GM19395 (cell line): Measurements from ENCODE around the gene DPH1.
A peak's percentile ranks its signal among the peaks of the same experiment; 100 is the strongest.

Experiments used
- ATAC-seq: cut with Tn5 transposase; IDR thresholded peaks from one replicate; pipeline ENCODE4 v1.9.1; 2021; ENCODE audit warnings: mild to moderate bottlenecking, moderate library complexity; ENCODE audit not compliant: unreplicated experiment

Gene DPH1

DNA sequence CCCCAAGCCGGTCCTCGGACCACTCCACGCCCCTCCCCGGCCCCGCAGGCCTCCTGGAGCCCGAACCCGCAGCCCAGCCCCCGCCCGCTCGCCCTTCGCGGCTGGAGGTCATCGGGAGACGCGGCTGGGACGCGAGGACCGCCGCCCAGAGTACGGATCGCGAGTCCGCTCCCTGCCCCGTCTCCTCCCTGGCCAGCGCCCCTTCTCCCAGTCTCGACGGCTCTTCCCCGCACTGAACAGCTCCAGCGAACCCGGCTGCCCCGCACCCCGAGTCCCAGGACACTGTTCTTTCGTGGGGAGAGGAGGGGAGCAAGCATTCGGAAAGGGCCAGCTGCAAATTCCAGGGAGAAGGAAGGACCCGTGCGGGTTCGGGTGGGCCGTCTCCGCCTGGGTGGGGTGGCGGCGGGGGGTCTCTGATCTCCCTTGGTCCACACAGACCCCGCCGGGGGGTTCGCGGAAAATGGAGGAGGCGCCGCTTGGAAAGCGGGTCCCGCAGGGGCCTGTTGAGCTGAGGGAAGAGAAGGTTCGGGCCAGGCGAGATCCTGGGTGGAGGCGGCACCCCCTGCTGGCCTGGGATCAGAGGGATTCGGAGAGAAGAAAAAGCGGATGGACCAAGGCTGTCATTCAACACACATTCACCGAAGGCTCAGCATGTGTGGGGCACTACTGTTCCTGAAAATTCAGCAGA is 4.2 kb upstream of the DPH1 start:
- ATAC-seq: no peak

DNA sequence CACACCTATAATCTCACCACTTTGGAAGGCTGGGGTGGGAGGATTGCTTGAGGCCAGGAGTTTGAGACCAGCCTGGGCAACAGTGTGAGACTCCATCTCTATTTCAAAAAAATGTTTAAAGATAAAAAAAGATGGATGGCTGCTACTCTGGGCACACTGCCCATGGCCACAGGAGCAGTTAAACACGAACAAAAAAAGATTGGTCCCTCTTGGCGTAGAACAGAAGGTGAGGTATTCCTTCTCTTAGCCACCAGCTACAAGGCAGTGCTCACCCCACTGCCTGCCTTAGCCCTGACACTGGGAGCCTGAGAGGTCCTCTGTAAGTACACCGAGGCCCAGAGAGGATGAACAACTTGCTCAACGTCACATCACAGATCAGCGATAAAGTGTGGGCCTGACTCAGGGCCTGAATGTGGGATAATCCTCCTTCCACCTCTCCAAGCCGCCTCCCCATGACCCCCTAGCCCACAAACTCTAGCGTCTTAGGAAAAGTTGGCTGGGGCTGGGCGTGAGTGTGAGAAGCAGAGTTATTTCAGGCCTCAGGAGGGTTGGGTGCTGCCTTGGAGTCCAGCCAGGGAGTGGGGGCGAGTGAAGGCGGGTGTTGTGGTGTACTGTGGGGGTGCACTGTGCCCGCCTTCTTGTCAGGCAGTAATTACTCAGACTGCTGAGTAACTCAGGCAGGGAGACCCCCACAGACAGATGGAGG is 2.3 kb upstream of the DPH1 start:
- ATAC-seq: no peak

DNA sequence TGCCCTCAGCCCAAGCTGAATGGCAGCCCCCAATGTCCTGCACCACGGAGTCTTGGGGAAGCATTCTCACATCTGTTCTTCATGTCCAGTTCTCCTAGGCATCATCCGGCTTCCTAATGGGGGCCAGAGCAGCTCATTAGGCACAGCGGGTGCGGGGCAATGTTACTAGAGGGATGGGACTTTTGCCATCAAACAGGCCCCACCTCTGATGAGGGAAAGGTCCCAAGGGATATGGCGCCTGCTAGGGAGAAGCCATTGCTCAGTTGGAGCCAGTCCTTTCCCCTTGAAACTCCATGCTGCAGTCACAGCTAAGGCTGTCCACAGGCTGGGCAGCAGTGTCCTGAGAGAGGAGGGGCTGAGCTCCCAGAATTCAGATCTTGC is 1.7 kb upstream of the DPH1 start:
- ATAC-seq: no peak

DNA sequence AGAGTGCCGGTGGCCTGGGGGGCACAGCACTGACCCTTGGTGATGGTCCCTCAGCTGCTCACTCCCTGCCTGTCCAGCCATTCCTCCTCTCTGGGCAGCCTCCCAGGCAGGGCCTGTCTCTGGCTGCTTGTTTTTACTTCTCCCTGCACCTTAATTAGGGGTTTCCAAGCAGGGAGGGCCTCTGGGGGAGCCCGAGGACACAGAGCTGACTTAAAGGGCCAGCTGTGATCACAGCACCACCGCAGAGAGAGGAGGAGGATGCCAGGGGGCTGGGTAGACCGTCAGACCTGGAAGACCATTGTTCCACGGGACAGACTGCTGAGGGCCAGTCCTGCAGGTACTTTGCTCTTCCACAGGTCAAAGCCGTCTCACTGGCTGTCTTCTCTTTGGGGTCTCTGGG is 1.2 kb upstream of the DPH1 start:
- ATAC-seq: no peak

DNA sequence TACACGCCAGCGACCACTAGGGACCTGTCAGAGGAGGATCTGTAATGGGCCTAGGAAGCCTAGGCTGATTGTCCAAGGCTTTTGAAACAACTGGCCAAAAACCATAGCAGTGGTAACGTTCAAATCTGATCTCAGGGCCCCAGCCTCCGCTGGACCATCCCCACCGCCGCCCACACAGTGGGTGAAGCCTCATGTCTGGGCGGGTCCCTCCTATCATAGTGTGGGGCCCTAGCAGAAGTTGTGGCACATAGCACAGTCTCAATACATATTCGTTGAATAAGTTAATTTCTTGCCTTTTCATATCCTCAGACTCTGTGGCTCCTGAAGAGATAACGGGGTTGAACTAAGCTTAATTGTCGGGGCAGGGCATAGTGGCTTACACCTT is 818 bp downstream of the DPH1 start:
- no peak for ATAC-seq

DNA sequence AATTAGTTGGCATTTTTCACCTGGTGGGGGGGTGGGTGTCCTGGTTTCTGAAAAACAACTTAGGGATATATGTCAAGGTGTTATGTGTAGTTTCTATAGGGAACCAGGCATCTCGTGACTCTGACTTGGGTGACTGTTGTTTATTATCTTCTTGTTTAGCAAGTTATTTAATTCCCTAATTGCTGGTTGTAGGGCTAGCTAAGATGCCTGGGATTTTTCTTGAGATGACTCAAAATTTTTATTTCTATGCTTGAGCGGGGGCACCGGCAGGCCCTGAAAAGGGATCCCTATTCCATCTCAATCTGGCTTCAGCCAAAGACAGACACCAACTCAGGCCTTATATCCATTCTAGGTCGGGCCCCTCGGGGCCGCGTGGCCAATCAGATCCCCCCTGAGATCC is 3.2 kb downstream of the DPH1 start:
- ATAC-seq: no peak

DNA sequence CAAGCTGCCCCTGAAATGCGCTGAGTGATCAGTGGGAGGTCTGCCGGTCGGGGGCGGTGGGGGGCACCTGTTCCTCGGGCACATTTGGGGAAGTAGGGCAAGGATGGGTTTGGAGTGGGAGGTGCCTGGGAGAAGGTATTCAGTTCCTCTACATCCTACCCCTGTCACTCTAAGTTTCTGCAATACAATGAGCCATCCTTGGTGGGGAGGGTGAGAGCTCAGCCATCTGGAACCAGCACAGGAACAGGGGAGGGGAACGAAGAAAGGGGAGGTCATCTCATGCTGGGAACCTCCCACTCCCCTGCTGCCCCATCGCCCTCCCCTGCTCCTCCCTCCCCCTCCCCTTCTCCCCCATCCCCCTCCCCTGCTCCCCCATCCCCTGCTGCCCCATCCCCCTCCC is 4.2 kb downstream of the DPH1 start:
- no peak for ATAC-seq

DNA sequence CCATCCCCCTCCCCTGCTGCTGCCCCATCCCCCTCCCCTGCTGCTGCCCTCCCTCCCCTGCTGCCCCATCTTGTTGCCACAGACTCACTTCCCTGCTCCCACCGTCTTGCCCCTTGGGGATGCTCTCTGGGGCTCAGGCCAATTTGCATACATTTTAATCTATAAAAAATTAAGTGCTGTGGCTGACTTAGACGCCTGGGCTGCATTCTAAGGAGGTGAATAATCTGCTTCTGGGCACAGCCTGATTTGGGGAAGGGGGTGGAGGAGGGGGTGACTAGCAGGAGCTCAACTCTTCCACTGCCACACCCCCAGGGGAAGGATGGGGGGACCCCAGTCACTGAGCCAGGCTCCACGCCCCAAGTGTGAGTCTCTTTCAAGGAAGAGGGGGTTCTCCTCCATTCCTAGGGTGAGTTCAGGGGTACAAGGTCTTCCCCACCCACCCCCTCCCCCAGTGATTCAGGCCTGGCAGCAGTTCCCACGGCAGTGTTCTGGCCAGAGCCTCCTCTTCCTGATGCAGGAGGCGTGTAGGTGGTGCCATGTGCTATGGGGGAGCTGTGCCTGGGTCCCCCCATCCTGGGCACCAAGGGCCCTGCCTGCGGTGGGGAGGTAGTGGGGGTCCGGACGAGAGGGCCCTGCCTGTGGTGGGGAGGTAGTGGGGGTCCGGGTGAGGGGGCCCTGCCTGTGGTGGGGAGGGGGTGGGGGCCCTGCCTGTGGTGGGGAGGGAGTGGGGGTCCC is 5.0 kb downstream of the DPH1 start:
- ATAC-seq: no peak

DNA sequence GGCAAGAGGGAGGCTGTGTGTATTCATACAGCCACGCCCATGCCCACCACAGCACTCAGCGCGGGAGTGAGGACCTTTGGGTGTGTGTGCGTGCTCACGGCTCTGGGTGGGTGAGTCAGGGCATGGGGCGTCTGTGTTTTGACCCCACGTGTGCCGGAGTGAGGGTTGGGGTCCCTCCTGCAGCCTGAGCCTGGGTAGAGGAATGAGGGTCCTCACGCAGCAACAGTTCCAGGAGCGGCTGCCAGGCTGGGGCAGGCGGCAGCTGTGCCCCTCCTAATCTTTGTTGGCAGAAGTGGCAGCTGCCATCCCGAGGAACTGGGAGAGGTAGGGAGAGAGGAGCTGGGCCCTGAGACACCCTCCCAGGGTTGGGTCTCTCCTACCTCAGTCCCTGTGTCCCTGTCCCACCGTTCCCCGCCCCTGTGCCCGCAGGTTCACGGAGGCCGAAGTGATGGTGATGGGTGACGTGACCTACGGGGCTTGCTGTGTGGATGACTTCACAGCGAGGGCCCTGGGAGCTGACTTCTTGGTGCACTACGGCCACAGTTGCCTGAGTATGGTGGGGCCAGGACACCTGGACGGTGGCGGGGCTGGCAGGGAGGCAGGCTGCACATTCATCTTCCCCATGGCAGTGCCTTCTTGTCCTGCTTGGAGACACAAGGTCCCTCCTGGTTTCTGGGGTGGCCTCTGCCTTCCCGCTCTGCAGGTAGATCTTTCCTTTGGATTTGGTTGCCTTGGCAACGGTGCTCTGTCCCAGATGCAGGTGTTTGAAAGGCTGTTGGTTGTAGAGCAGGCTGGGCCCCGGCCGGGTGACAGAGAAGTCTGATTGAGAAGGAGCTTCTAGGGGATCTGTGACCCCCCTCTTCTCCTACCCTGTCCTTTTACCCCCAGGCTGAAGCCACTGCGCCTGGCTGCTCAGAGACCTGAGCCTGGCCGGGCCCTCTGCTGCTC is 5.9 kb downstream of the DPH1 start:
- ATAC-seq: no peak

DNA sequence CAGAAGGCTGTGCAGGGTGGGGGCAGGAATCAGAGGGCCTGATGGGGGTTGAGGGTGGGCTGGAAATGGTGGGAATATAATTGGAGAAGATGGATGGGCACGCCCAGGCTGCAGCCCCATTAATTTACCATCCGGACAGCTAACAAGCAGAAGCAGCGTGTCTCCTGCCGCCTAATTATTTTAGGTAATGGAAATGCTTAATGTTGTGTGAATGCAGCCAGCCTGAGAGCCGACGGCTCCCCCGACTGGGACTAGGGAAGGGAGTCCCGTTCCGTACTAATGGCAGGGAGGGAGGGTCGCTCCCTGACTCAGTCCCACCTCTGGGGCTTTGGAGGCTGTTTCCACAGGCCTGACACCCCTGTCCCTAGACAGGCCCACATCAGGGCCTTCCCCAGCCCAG is 7.2 kb downstream of the DPH1 start:
- no peak for ATAC-seq

DNA sequence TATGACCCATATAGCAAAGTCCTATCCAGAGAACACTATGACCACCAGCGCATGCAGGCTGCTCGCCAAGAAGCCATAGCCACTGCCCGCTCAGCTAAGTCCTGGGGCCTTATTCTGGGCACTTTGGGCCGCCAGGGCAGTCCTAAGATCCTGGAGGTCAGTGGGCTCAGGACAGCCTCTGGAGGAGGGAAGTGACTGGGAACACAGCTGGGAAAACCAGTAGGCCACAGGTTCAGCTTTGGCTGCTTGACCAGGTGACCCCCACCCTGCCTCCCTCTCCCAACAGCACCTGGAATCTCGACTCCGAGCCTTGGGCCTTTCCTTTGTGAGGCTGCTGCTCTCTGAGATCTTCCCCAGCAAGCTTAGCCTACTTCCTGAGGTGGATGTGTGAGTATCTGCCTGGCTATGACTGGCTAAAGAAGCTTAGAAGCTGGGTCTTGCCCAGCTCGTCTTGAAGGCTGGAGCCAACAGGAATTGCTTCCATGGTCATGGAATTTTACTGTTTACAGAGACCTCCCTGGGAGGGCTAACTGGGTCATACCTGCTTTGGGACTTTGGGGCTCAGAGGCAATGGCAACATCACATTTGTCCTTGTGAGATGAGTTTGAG is 10.4 kb downstream of the DPH1 start:
- no peak for ATAC-seq

DNA sequence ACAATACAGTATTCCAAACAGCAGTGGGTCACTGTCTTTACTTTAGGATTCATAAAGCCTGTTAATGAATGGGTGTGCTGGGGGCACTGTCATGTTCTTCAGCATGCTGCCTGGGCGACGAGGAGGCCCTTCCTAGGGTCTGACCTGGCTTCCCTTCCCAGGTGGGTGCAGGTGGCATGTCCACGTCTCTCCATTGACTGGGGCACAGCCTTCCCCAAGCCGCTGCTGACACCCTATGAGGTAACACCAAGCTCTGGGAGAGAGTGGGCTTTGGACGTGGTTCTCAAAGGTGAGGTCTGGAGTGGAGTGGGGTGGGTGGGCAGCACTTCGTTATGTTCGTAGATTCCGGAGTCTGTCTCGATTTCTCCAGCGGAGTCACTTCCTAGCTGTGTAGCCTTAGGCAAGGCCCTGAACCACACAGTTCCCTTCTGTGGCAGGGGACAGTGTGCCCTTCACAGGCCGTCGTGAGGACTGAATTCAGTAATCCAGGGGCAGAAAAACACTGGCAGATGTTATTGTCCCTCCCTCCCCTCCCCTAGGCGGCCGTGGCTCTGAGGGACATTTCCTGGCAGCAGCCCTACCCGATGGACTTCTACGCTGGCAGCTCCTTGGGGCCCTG is 11.1 kb downstream of the DPH1 start:
- ATAC-seq: no peak

DNA sequence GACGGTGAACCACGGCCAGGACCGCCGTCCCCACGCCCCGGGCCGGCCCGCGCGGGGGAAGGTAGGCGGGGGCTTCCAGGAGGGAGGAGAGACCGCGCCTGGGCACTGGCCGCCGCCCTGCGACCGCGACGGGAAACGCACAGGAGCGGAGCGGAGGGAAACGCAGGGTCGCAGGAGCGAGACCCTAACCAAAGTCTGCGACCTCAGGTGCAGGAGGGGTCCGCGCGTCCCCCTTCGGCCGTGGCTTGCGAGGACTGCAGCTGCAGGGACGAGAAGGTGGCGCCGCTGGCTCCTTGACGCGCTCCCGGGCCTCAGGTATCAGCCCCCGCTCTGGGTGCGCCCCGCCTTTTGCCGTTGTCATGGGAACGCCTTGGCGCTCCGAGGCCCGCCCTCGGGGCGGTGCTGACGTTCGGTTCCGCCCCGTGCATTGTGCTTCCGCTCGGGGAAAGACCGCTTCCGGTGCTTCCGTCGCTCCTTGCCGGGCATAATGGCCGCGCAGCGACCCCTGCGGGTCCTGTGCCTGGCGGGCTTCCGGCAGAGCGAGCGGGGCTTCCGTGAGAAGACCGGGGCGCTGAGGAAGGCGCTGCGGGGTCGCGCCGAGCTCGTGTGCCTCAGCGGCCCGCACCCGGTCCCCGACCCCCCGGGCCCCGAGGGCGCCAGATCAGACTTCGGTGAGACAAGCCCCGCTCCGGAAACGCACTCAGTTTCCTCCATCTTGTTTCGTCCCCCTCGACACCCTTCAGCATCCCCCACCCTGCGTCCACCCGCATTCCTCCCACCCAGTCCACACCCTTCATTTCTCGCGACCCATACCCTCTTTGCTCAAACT is 11.8 kb downstream of the DPH1 start, which contains the start of gene OVCA2:
Gene OVCA2 (plus strand): TSS at position 462 of the 829 bp plus-strand sequence. CDS start 26 bp downstream, at position 488.
- peak; percentile 91 for ATAC-seq

DNA sequence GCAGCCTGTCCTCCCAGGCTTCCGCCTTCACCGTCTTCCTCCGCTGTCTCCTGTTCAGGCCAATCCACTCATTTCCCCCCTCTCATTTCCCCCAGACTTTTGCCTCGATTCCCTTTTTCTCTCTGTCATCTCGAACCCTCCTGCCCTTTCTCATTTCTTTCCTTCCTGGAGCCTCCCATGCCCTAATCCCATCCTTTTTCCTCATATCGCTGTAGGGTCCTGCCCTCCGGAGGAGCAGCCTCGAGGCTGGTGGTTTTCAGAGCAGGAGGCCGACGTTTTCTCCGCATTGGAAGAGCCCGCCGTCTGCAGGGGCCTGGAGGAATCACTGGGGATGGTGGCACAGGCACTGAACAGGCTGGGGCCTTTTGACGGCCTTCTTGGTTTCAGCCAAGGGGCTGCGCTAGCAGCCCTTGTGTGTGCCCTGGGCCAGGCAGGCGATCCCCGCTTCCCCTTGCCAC is 12.5 kb downstream of the DPH1 start:
- no peak for ATAC-seq

DNA sequence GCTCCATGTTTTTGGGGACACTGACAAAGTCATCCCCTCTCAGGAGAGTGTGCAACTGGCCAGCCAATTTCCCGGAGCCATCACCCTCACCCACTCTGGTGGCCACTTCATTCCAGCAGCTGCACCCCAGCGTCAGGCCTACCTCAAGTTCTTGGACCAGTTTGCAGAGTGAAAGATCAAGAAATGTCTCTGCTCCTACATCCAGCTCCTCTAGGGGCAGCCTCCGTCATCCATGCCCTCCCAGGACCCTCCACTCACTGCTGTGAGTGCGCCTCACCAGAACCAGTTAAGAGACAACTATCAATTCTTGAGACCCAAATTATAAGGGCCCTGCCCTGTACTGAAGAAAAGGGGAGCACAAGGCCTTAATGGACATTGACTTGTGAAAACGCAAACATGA is 13.0 kb downstream of the DPH1 start:
- ATAC-seq: no peak

DNA sequence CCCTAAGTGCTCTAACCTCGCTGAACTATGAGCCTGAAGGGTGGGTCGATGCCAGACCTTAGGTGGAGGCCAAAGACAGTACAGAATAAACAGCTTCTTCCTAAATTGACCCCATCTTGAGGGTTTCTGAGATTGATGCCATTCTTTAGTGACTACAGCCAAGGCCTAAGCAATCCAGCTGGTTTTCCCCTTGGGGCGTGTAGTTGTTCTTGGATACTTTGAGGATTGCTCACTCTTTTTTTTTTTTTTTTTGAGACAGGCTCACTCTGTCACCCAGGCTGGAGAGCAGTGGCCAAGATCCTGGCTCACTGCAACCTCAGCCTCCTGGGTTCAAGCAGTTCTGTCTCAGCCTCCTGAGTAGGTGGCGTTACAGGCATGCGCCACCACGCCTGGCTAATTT is 13.8 kb downstream of the DPH1 start:
- no peak for ATAC-seq

DNA sequence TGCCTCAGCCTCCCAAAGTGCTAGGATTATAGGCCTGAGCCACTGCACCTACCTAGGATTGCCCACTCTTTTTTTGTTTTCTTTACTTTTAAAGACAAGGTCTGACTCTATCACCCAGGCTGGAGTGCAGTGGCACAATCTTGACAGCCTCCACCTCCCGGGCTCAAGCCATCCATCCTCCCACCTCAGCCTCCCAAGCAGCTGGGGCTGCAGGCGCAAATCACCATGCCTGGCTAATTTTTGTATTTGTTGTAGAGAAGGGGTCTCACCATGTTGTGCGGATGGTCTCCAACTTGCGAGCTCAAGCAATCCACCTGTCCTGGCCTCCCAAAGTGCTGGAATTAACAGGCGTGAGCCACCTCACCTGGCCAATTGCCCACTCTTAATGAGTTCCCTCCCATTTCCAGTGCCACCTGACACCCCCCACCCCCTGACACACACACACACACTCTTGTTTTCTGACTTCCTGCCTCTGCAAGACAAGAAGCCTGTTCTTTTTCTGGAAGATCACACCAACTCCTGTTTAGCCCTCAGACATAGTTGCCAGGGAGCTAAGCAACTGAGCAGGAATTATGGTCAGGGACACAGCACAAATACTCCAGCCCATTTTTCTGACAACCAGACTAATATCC is 14.4 kb downstream of the DPH1 start:
- no peak for ATAC-seq

DNA sequence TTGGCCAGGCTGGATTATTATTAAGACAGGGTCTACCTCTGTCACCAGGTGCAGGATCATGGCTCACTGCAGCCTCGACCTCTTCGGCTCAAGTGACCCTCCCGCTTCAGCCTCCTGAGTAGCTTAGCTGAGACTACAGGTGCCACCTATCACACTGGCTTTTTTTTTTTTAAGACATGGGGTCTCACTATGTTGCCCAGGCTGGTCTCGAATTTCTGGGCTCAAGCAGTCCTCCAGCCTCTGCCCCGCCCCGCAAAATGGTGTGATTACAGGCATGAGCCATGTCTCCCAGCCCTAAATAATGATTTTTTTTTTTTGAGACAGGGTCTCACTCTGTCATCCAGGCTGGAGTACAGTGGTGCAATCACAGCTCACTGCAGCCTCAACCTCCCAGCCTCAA is 17.6 kb downstream of the DPH1 start:
- no peak for ATAC-seq

DNA sequence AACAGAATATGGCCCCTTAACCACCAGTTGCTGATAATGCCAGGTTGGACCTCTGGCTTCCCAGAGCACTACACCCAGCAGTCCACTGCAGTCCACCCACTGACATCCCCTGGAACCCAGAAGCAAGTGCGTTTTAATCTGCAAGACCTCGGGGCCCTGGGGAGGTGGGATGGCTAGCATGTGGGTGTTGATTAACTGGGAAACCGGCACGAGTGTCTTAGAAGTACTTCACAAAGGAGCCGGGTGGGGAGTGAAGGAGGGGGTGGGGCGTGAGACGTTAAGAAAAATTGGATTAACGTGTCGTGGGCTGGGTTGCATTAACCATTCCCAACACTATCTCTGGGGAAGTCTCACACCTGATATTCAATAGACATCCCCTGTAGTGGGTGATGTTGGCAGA is 18.9 kb downstream of the DPH1 start:
- no peak for ATAC-seq
